ENCODE measurements around the gene STK35. TPM values are rescaled to one million over a fixed set of nuclear protein-coding genes. Genes with fewer than 3 reads are reported as not detected.

Gene STK35
- total RNA-seq, 1 experiment from 2014 or later = 16.4 TPM

- no peak for DNase-seq (ENCODE audit: low read depth)
Measured at GRCh38 chr20:2104236-2104635, 2.6 kb downstream of the STK35 start.

- DNase-seq (ENCODE audit: low read depth) = no peak
Measured at GRCh38 chr20:2108498-2108897, 6.9 kb downstream of the STK35 start.

GRCh38 chr20:2108987-2109386 is 7.4 kb downstream of the STK35 start:
- DNase-seq (ENCODE audit: low read depth) = peak; percentile 57

- DNase-seq (ENCODE audit: low read depth) = peak; percentile 31
Measured at GRCh38 chr20:2109425-2110210, 8.0 kb downstream of the STK35 start.

GRCh38 chr20:2112910-2113309 is 11.3 kb downstream of the STK35 start:
- DNase-seq (ENCODE audit: low read depth) = no peak

GRCh38 chr20:2114127-2114959 is 12.7 kb downstream of the STK35 start:
- DNase-seq (ENCODE audit: low read depth) = no peak

GRCh38 chr20:2114990-2115681 is 13.5 kb downstream of the STK35 start:
- no peak for DNase-seq (ENCODE audit: low read depth)

GRCh38 chr20:2116170-2116940 is 14.7 kb downstream of the STK35 start:
- DNase-seq (ENCODE audit: low read depth) = no peak

- no peak for DNase-seq (ENCODE audit: low read depth)
Measured at GRCh38 chr20:2118783-2119182, 17.2 kb downstream of the STK35 start.

GRCh38 chr20:2122936-2123335 is 21.3 kb downstream of the STK35 start:
- no peak for DNase-seq (ENCODE audit: low read depth)

- DNase-seq (ENCODE audit: low read depth) = no peak
Measured at GRCh38 chr20:2123720-2124119, 22.1 kb downstream of the STK35 start.

GRCh38 chr20:2124564-2125213 is 23.1 kb downstream of the STK35 start:
- DNase-seq (ENCODE audit: low read depth) = no peak

GRCh38 chr20:2125474-2126112 is 24.0 kb downstream of the STK35 start:
- DNase-seq (ENCODE audit: low read depth) = no peak

GRCh38 chr20:2127238-2127637 is 25.6 kb downstream of the STK35 start:
- no peak for DNase-seq (ENCODE audit: low read depth)

GRCh38 chr20:2128542-2128941 is 26.9 kb downstream of the STK35 start:
- no peak for DNase-seq (ENCODE audit: low read depth)

- no peak for DNase-seq (ENCODE audit: low read depth)
Measured at GRCh38 chr20:2130062-2130591, 28.5 kb downstream of the STK35 start.

GRCh38 chr20:2130683-2131082 is 29.1 kb downstream of the STK35 start:
- no peak for DNase-seq (ENCODE audit: low read depth)

GRCh38 chr20:2131366-2131765 is 29.7 kb downstream of the STK35 start:
- DNase-seq (ENCODE audit: low read depth) = peak; percentile 68

- no peak for DNase-seq (ENCODE audit: low read depth)
Measured at GRCh38 chr20:2132461-2132901, 30.9 kb downstream of the STK35 start.
